ENCODE measurements around the gene USP2.

Gene USP2

GRCh38 chr11:119363081-119363850 is 18.2 kb downstream of the USP2 start:
- no peak for DNase-seq (ENCODE audit: low spot score)

GRCh38 chr11:119362741-119363080 is 18.8 kb downstream of the USP2 start:
- DNase-seq (ENCODE audit: low spot score), result no peak

GRCh38 chr11:119361941-119362725 is 19.4 kb downstream of the USP2 start:
- no peak for DNase-seq (ENCODE audit: low spot score)

- DNase-seq (ENCODE audit: low spot score), result no peak
Observed at GRCh38 chr11:119361056-119361787, 20.3 kb downstream of the USP2 start.

GRCh38 chr11:119359365-119360214 is 21.9 kb downstream of the USP2 start:
- no peak for DNase-seq (ENCODE audit: low spot score)

GRCh38 chr11:119357074-119357473 is 24.4 kb downstream of the USP2 start:
- no peak for DNase-seq (ENCODE audit: low spot score)

- peak; percentile 56 for DNase-seq (ENCODE audit: low spot score)
Observed at GRCh38 chr11:119356349-119357031, 25.0 kb downstream of the USP2 start.

- no peak for DNase-seq (ENCODE audit: low spot score)
Observed at GRCh38 chr11:119355091-119355843, 26.2 kb downstream of the USP2 start.

- DNase-seq (ENCODE audit: low spot score), result peak; percentile 89
Observed at GRCh38 chr11:119352857-119353260, 28.6 kb downstream of the USP2 start.

GRCh38 chr11:119351232-119351631 is 30.3 kb downstream of the USP2 start:
- no peak for DNase-seq (ENCODE audit: low spot score)

GRCh38 chr11:119350302-119350701 is 31.2 kb downstream of the USP2 start:
- no peak for DNase-seq (ENCODE audit: low spot score)

- DNase-seq (ENCODE audit: low spot score), result no peak
Observed at GRCh38 chr11:119347940-119348605, 33.4 kb downstream of the USP2 start.

GRCh38 chr11:119347242-119347641 is 34.2 kb downstream of the USP2 start:
- DNase-seq (ENCODE audit: low spot score), result no peak

GRCh38 chr11:119346605-119347004 is 34.9 kb downstream of the USP2 start, which contains the start of gene MFRP:
MFRP (minus strand) TSS chr11:119346705; CDS start chr11:119346513, 192 bp downstream.
- no peak for DNase-seq (ENCODE audit: low spot score)

- DNase-seq (ENCODE audit: low spot score), result no peak
Observed at GRCh38 chr11:119345685-119346084, 35.8 kb downstream of the USP2 start.

GRCh38 chr11:119344291-119345010 is 37.0 kb downstream of the USP2 start:
- DNase-seq (ENCODE audit: low spot score), result no peak

- DNase-seq (ENCODE audit: low spot score), result no peak
Observed at GRCh38 chr11:119343726-119344125, 37.8 kb downstream of the USP2 start.

GRCh38 chr11:119342362-119343130 is 38.9 kb downstream of the USP2 start:
- no peak for DNase-seq (ENCODE audit: low spot score)

- DNase-seq (ENCODE audit: low spot score), result no peak
Observed at GRCh38 chr11:119342023-119342300, 39.5 kb downstream of the USP2 start.

Measured in pons (tissue), 1 donor.